Measurements from ENCODE around the gene ZC3H12D. TPM values are rescaled to one million over a fixed set of nuclear protein-coding genes. Genes with fewer than 3 reads are reported as not detected.

Gene ZC3H12D
- total RNA-seq (not detected in 2 replicates), polyA plus RNA-seq (0.03 and 0.06 TPM in 2 replicates), polyA minus RNA-seq (not detected in 2 replicates), Bru-seq, nascent RNA (percentile 17 among the genes with signal in this experiment), BruChase-seq, experiment 1, labeled RNA remaining after a 6-hour chase (percentile 8 among the genes with signal in this experiment), BruChase-seq, experiment 2, labeled RNA remaining after a 2-hour chase (percentile 22 among the genes with signal in this experiment)
- not detected in 2 replicates for polyA plus RNA-seq (2011; cell fraction: cytosol; rRNA removed)
- polyA plus RNA-seq (2011; cell fraction: nucleus; rRNA removed) = 0.08 and 0.50 TPM in 2 replicates
- not detected in 2 replicates for polyA plus RNA-seq (2012)
- polyA minus RNA-seq (2011; cell fraction: cytosol; rRNA and poly(A)+ RNA removed) = not detected
- not detected in 2 replicates for polyA minus RNA-seq (2011; cell fraction: nucleus; rRNA and poly(A)+ RNA removed)
- long read RNA-seq = 0 reads

- H3K4me3 ChIP-seq (replicated peaks in 1 of 3; ENCODE audit: insufficient read depth in 1 of 3, low read depth in 1 of 3, low read length in 3 of 3) = no peak within 1 kb of the TSS
- H3K4me2 ChIP-seq (ENCODE audit: insufficient read depth, low read length) = no peak within 1 kb of the TSS
- POLR2A ChIA-PET = no interaction called here
- intact Hi-C loops (cut with micrococcal nuclease) = no loop called here
- no peak within 1 kb of the TSS for H2AFZ ChIP-seq (ENCODE audit: low read depth, low read length)
- DNase-seq (ENCODE audit: low read depth, low spot score) (no peak), FAIRE-seq (no peak)
- dilution Hi-C loops (cut with MboI; ENCODE audit: extremely low pct_ligation_motif_present, low sequenced_read_pairs) = no loop called here
- no peaks in the 10 kb centered on the region for H3K27me3 ChIP-seq (ENCODE audit: control insufficient read depth in 2 of 2, insufficient read depth in 2 of 2, low read length in 2 of 2)
- H3K9me1 ChIP-seq (replicated peaks; ENCODE audit: control insufficient read depth, extremely low read depth, insufficient read depth, low read length) = no peaks in the 10 kb centered on the region
- TF ChIP-seq MYC (IDR thresholded peaks at IDR 0.05; ENCODE audit: low read depth, low read length) (no peak), EZH2 (IDR thresholded peaks at IDR 0.05; ENCODE audit: borderline replicate concordance, low read depth, low read length, severe bottlenecking) (no peak), JUN (IDR thresholded peaks at IDR 0.05; ENCODE audit: borderline replicate concordance, insufficient read depth, insufficient read length, low read depth) (no peak), CTCF (IDR thresholded peaks at IDR 0.05; ENCODE audit: extremely low read depth in 1 of 2, insufficient read depth in 1 of 2, low read depth in 1 of 2, low read length in 2 of 2) (no peak), POLR2A (IDR thresholded peaks at IDR 0.05; ENCODE audit: low read depth, low read length) (no peak), POLR2AphosphoS5 (IDR thresholded peaks at IDR 0.05; ENCODE audit: insufficient read depth, low read depth, low read length) (no peak), GATA2 (IDR thresholded peaks at IDR 0.05; ENCODE audit: insufficient read depth, insufficient read length, low read depth, low read length) (no peak), FOS (IDR thresholded peaks at IDR 0.05; ENCODE audit: borderline replicate concordance, insufficient read depth, low read length) (no peak)
- TF ChIP-seq, protein P1, sequence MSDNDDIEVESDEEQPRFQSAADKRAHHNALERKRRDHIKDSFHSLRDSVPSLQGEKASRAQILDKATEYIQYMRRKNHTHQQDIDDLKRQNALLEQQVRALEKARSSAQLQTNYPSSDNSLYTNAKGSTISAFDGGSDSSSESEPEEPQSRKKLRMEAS (IDR thresholded peaks at IDR 0.05; ENCODE audit: insufficient read depth, insufficient read length) = no peak
- no peaks in the 10 kb centered on the region for H4K20me1 ChIP-seq (replicated peaks; ENCODE audit: control insufficient read depth, extremely low read depth, insufficient read depth, low read length)
- CTCF ChIA-PET = interaction anchor here (1.1 to 3.1 kb wide), 2 partner anchors 24 to 456 kb away, joined by 3 to 12 read pairs; no protein-coding TSS in a partner anchor
- no TSS peak for BruUV-seq (replicated peaks)
- H3K27ac ChIP-seq (ENCODE audit: insufficient read depth, low read depth, low read length) = no peak within 1 kb of the TSS
- no peak within 1 kb of the TSS for H3K9ac ChIP-seq (replicated peaks; ENCODE audit: extremely low read depth, insufficient read depth, low read length)
- no peaks in the 10 kb centered on the region for H3K9me3 ChIP-seq (replicated peaks; ENCODE audit: control insufficient read depth, insufficient read depth, low read length)
- no peaks in the 10 kb centered on the region for H3K79me2 ChIP-seq (ENCODE audit: control insufficient read depth, insufficient read depth, low read length)
- H3K36me3 ChIP-seq (ENCODE audit: control insufficient read depth in 2 of 2, extremely low read depth in 1 of 2, insufficient read depth in 2 of 2, low read length in 2 of 2) = no peaks in the 10 kb centered on the region
- peaks cover 3% of the 10 kb centered on the region for H3K4me1 ChIP-seq (ENCODE audit: control insufficient read depth, extremely low read depth, insufficient read depth, low read length)
Measured at GRCh38 chr6:149484733-149485700, at the start of gene ZC3H12D. Gene ZC3H12D (minus strand): TSS chr6:149485014. CDS start chr6:149474543, 10,471 bp downstream.

All from endothelial cell of umbilical vein (primary cell).